H1 (cell line): ENCODE results near the gene EGFR.

Experiments
- POLR2AphosphoS5 ChIP-seq: IDR thresholded peaks from 2 replicates; pipeline ENCODE4 v1.6.1; 2011; ENCODE audit warnings: low read depth, low read length
- SIX5 ChIP-seq: IDR thresholded peaks from 2 replicates; pipeline ENCODE4 v1.6.1; 2011; ENCODE audit warnings: mild to moderate bottlenecking, low read depth, low read length
- SRF ChIP-seq: IDR thresholded peaks from 2 replicates; pipeline ENCODE4 v1.6.1; 2011; ENCODE audit warnings: mild to moderate bottlenecking, low read depth, low read length, moderate library complexity
- TEAD4 ChIP-seq: IDR thresholded peaks from 2 replicates; pipeline ENCODE4 v1.6.1; 2012; ENCODE audit warnings: low read depth, low read length, inconsistent platforms, mixed read lengths

- TF ChIP-seq SIX5 (no peak), SRF (no peak), TEAD4 (no peak), POLR2AphosphoS5 (no peak)
Measured at GRCh38 chr7:55092186-55092974, 73.6 kb downstream of the EGFR start.
